Endothelial cell of umbilical vein (primary cell): ENCODE data around the gene PCDHA9. TPM values are rescaled to one million over a fixed set of nuclear protein-coding genes. Genes with fewer than 3 reads are reported as not detected.

Source experiments
- BruUV-seq: library from RNA; stranded (reverse); fragments of 400-500 nt; replicated peaks from 2 replicates; lab custom pipeline; 2021; lab: Mats Ljungman, UMichigan
- CTCF ChIA-PET: fragments of 300-600, 350-600 bp; sonication (Branson Sonifier 250); formaldehyde crosslinking; loops from one replicate; lab custom pipeline; 2021; ENCODE audit warnings: antibody characterized with exemption, inconsistent platforms; lab: Charles Lee
- POLR2A ChIA-PET: fragments of 300-600, 350-600 bp; sonication (Branson Sonifier 250); formaldehyde crosslinking; loops from one replicate; lab custom pipeline; 2021; ENCODE audit warnings: antibody characterized with exemption, inconsistent platforms; lab: Charles Lee
- DNase-seq: peaks from one replicate; pipeline ENCODE4 v3.0.0-alpha.2; 2011; ENCODE audit warnings: low read depth, low spot score
- FAIRE-seq: peaks from 2 replicates; lab custom pipeline; 2011; peaks lifted over from hg19 to GRCh38; lab: Jason Lieb, UNC
- H2AFZ ChIP-seq: 2 replicates; pipeline ENCODE4 v1.6.0; 2012; ENCODE audit warnings: low read depth, low read length, control low read depth, inconsistent platforms
- H3K27ac ChIP-seq: 2 replicates; pipeline ENCODE4 v1.5.1; 2011; ENCODE audit warnings: low read depth, mild to moderate bottlenecking, control low read depth, low read length, moderate library complexity; ENCODE audit not compliant: insufficient read depth
- H3K27me3 ChIP-seq, 2 experiments: 2 replicates each; pipeline versions ENCODE4 v1.6.0 to v1.6.1; 2011; ENCODE audit warnings: low read length in 2 of 2, mixed read lengths in 1 of 2; ENCODE audit not compliant: control insufficient read depth in 2 of 2, insufficient read depth in 2 of 2
- H3K36me3 ChIP-seq, 2 experiments: 2 replicates in 1 of 2; 3 replicates in 1 of 2; pipeline ENCODE4 v1.5.1; 2011; ENCODE audit warnings: low read length in 2 of 2, mild to moderate bottlenecking in 1 of 2, moderate library complexity in 1 of 2; ENCODE audit not compliant: control insufficient read depth in 2 of 2, insufficient read depth in 2 of 2; ENCODE audit errors: extremely low read depth in 1 of 2
- H3K4me1 ChIP-seq: 3 replicates; pipeline ENCODE4 v1.5.1; 2011; ENCODE audit warnings: mild to moderate bottlenecking, low read length; ENCODE audit not compliant: control insufficient read depth, insufficient read depth; ENCODE audit errors: extremely low read depth
- H3K4me2 ChIP-seq: 2 replicates; pipeline ENCODE4 v1.6.1; 2011; ENCODE audit warnings: low read length, control low read depth, mixed read lengths; ENCODE audit not compliant: insufficient read depth
- H3K4me3 ChIP-seq, 3 experiments: fragments of 200-600 bp in 1 of 3; sonication (generic), shearing (Covaris generic) in 1 of 3; replicated peaks in 1 of 3; 2 replicates each; pipeline ENCODE4 v1.5.1; 2011 to 2016; ENCODE audit warnings: control low read depth in 3 of 3, low read length in 3 of 3, mild to moderate bottlenecking in 2 of 3, inconsistent platforms in 1 of 3, low read depth in 1 of 3, moderate library complexity in 1 of 3; ENCODE audit not compliant: insufficient read depth in 1 of 3
- H3K79me2 ChIP-seq: 2 replicates; pipeline ENCODE4 v1.6.0; 2012; ENCODE audit warnings: low read length, inconsistent platforms; ENCODE audit not compliant: control insufficient read depth, insufficient read depth
- H3K9ac ChIP-seq: replicated peaks from 2 replicates; pipeline ENCODE3; 2011; ENCODE audit warnings: low read length, control low read depth; ENCODE audit not compliant: insufficient read depth; ENCODE audit errors: extremely low read depth
- H3K9me1 ChIP-seq: replicated peaks from 3 replicates; pipeline ENCODE4 v1.6.0; 2011; ENCODE audit warnings: mild to moderate bottlenecking, low read length; ENCODE audit not compliant: control insufficient read depth, insufficient read depth; ENCODE audit errors: extremely low read depth
- H3K9me3 ChIP-seq: replicated peaks from 2 replicates; pipeline ENCODE4 v1.5.1; 2012; ENCODE audit warnings: low read length, inconsistent platforms; ENCODE audit not compliant: control insufficient read depth, insufficient read depth
- H4K20me1 ChIP-seq: replicated peaks from 2 replicates; pipeline ENCODE3; 2011; ENCODE audit warnings: mild to moderate bottlenecking, low read length; ENCODE audit not compliant: control insufficient read depth, insufficient read depth; ENCODE audit errors: extremely low read depth
- CTCF ChIP-seq, 2 donors: IDR thresholded peaks; 1 replicate in 1 of 2; 2 replicates in 1 of 2; pipeline ENCODE4 v1.5.1; 2011; ENCODE audit warnings: low read length in 2 of 2, mild to moderate bottlenecking in 2 of 2, moderate library complexity in 2 of 2, control low read depth in 1 of 2, inconsistent platforms in 1 of 2, low read depth in 1 of 2; ENCODE audit not compliant: insufficient read depth in 1 of 2; ENCODE audit errors: extremely low read depth in 1 of 2
- FOS ChIP-seq: IDR thresholded peaks from 2 replicates; pipeline ENCODE4 v1.6.1; 2011; ENCODE audit warnings: mild to moderate bottlenecking, low read length, moderate library complexity, borderline replicate concordance; ENCODE audit not compliant: insufficient read depth
- MYC ChIP-seq: IDR thresholded peaks from one replicate; pipeline ENCODE4 v1.6.1; 2011; ENCODE audit warnings: mild to moderate bottlenecking, low read depth, low read length
- dilution Hi-C: fragments of 300-500 bp; cut with MboI; formaldehyde crosslinking; loops from one replicate; pipeline ENCODE4 v1.15.0; 2019; ENCODE audit warnings: low sequenced_read_pairs; ENCODE audit not compliant: extremely low pct_ligation_motif_present
- intact Hi-C: fragments of 100-400 bp; cut with micrococcal nuclease; formaldehyde crosslinking; loops from one replicate; pipeline ENCODE4 v1.10.0; 2022
- polyA plus RNA-seq, 4 experiments: library from polyadenylated mRNA; depleted of rRNA in 3 of 4; stranded (reverse) in 3 of 4; unstranded in 1 of 4; fragments of >200 nt; gene quantifications; 2 replicates each; pipeline versions ENCODE4 v1.2.1 to v1.2.3, GENCODE V29; 2011 to 2012; ENCODE audit warnings: missing spikeins in 1 of 4
- total RNA-seq: library from RNA; stranded (reverse); gene quantifications from 2 replicates; pipeline ENCODE4 v1.2.3, GENCODE V29; 2021

PCDHA9 gene
- total and polyA plus RNA-seq, 2 donors (not counting 3 experiments of a cell fraction or from before 2014, with no cell fraction given): not detected

DNA sequence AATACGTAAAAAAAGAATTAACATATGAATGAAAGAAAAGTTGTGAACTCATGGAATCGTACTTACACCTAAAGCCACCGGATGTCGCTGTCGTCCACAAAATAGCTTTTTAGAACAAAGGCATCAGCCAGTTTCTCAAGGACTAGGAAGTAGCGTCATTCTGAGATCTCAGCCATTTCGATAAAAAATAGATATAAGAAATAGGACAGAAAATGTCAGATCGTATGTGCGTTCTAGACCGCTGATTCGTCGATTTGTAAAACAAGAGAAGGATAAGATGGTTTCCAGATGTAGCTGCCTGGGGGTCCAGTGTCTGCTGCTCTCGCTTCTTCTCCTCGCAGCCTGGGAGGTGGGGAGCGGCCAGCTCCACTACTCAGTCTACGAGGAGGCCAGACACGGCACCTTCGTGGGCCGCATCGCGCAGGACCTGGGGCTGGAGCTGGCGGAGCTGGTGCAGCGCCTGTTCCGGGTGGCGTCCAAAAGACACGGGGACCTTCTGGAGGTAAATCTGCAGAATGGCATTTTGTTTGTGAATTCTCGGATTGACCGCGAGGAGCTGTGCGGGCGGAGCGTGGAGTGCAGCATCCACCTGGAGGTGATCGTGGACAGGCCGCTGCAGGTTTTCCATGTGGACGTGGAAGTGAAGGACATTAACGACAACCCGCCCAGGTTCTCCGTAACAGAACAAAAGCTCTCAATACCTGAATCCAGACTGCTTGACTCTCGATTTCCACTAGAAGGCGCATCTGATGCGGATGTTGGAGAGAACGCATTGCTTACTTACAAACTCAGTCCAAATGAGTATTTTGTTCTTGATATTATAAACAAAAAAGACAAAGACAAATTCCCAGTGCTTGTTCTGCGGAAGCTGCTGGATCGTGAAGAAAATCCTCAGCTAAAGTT, 7.8 kb downstream of the PCDHA9 start, which contains the start of gene PCDHA10:
Gene PCDHA10 (plus strand): TSS at position 126 of the 903 bp plus-strand sequence. CDS start 152 bp downstream, at position 278.
- no peak within 1 kb of the TSS for H3K27ac ChIP-seq
- intact Hi-C loops: no loop called here
- H3K4me3 ChIP-seq: no peak within 1 kb of the TSS
- DNase-seq (peak; percentile 35), FAIRE-seq (no peak)
- TF ChIP-seq MYC (no peak), CTCF (IDR thresholded peaks at IDR 0.05; ENCODE audit: extremely low read depth in 1 of 2, insufficient read depth in 1 of 2, low read depth in 1 of 2, low read length in 2 of 2) (no peak), FOS (no peak)
- H3K9ac ChIP-seq: no peak within 1 kb of the TSS
- CTCF ChIA-PET: interaction anchor here (1.1 to 1.8 kb wide), 3 partner anchors 13 to 185 kb away, joined by 5 to 6 read pairs (median 6); no protein-coding TSS in a partner anchor
- no TSS peak for BruUV-seq
- H3K36me3 ChIP-seq: no peaks in the 10 kb centered on the region
- no peaks in the 10 kb centered on the region for H3K9me3 ChIP-seq
- no peaks in the 10 kb centered on the region for H3K27me3 ChIP-seq
- POLR2A ChIA-PET: no interaction called here
- H3K79me2 ChIP-seq: no peaks in the 10 kb centered on the region
- dilution Hi-C loops: no loop called here
- no peak within 1 kb of the TSS for H2AFZ ChIP-seq
- H3K4me1 ChIP-seq: no peaks in the 10 kb centered on the region
- no peaks in the 10 kb centered on the region for H3K9me1 ChIP-seq
- no peak within 1 kb of the TSS for H3K4me2 ChIP-seq
- H4K20me1 ChIP-seq: no peaks in the 10 kb centered on the region
